Neural cell (in vitro differentiated cells): Measurements from ENCODE around the gene MAN2B2. TPM values are rescaled to one million over a fixed set of nuclear protein-coding genes. Genes with fewer than 3 reads are reported as not detected.

Experiments used
- H2AFZ ChIP-seq: fragments of 200-600, 300-800 bp; sonication (generic), shearing (Covaris generic); 2 replicates; pipeline ENCODE4 v1.6.0; 2014; ENCODE audit warnings: low read depth, mild to moderate bottlenecking, antibody characterized with exemption, low read length, moderate library complexity
- H3F3A ChIP-seq: fragments of 200-600 bp; shearing (Covaris generic); 2 replicates; pipeline ENCODE4 v1.6.1; 2016; ENCODE audit warnings: mild to moderate bottlenecking, moderate library complexity, mixed read lengths, antibody characterized with exemption, low read length; ENCODE audit not compliant: insufficient read depth, poor library complexity, severe bottlenecking
- H3K27ac ChIP-seq: fragments of 200-600, 300-800 bp; sonication (generic), shearing (Covaris generic); 2 replicates; pipeline ENCODE4 v1.5.1; 2014; ENCODE audit warnings: mild to moderate bottlenecking, low read length, moderate library complexity
- H3K27me3 ChIP-seq: fragments of 300-800, 200-600 bp; sonication (generic), shearing (Covaris generic); 2 replicates; pipeline ENCODE4 v1.6.0; 2014; ENCODE audit warnings: mild to moderate bottlenecking, low read depth, low read length, moderate library complexity; ENCODE audit not compliant: insufficient read depth
- H3K36me3 ChIP-seq: fragments of 300-800, 200-600 bp; sonication (generic), shearing (Covaris generic); 2 replicates; pipeline ENCODE4 v1.5.1; 2014; ENCODE audit warnings: mild to moderate bottlenecking, antibody characterized with exemption, low read length, moderate library complexity; ENCODE audit not compliant: insufficient read depth
- H3K4me2 ChIP-seq: fragments of 300-800, 200-600 bp; sonication (generic), shearing (Covaris generic); 2 replicates; pipeline ENCODE4 v1.6.0; 2014; ENCODE audit warnings: mild to moderate bottlenecking, low read length
- H3K4me3 ChIP-seq: fragments of 300-800, 200-600 bp; sonication (generic), shearing (Covaris generic); 2 replicates; pipeline ENCODE4 v1.5.1; 2014; ENCODE audit warnings: mild to moderate bottlenecking, low read length, moderate library complexity
- H3K79me2 ChIP-seq: fragments of 200-600 bp; shearing (Covaris generic); replicated peaks from 2 replicates; pipeline ENCODE4 v1.6.0; 2014; ENCODE audit warnings: mild to moderate bottlenecking, low read length, moderate library complexity; ENCODE audit not compliant: insufficient read depth
- H3K9ac ChIP-seq: fragments of 300-800, 200-600 bp; sonication (generic), shearing (Covaris generic); 2 replicates; pipeline ENCODE4 v1.6.1; 2016; ENCODE audit warnings: mild to moderate bottlenecking, low read length, mixed read lengths
- H3K9me2 ChIP-seq: fragments of 200-600 bp; shearing (Covaris generic); 2 replicates; pipeline ENCODE4 v1.6.1; 2016; ENCODE audit warnings: mild to moderate bottlenecking, low read length, mixed read lengths; ENCODE audit not compliant: insufficient read depth
- H3K9me3 ChIP-seq: fragments of 200-600, 300-800 bp; sonication (generic), shearing (Covaris generic); 2 replicates; pipeline ENCODE4 v1.6.1; 2016; ENCODE audit warnings: mild to moderate bottlenecking, mixed run types, low read length, moderate library complexity, mixed read lengths
- H4K20me1 ChIP-seq: fragments of 200-600 bp; shearing (Covaris generic); 2 replicates; pipeline ENCODE4 v1.6.1; 2016; ENCODE audit warnings: mild to moderate bottlenecking, mixed run types; ENCODE audit not compliant: insufficient read depth
- CTCF ChIP-seq: fragments of 450-650 bp; IDR thresholded peaks from 2 replicates; pipeline ENCODE4 v1.5.1; 2014; ENCODE audit warnings: antibody characterized with exemption, mild to moderate bottlenecking, moderate library complexity; ENCODE audit not compliant: poor library complexity, severe bottlenecking
- EP300 ChIP-seq: fragments of 450-650 bp; conservative IDR thresholded peaks from 2 replicates; pipeline ENCODE4 v1.6.1; 2014; ENCODE audit warnings: antibody characterized with exemption, mild to moderate bottlenecking, moderate library complexity; ENCODE audit not compliant: poor library complexity, severe bottlenecking
- EZH2 ChIP-seq: fragments of 200-600, 300-800 bp; shearing (Covaris generic), sonication (generic); IDR thresholded peaks from 2 replicates; pipeline ENCODE4 v1.6.1; 2014; ENCODE audit warnings: antibody characterized with exemption, low read length, borderline replicate concordance, mild to moderate bottlenecking; ENCODE audit not compliant: insufficient read depth, poor library complexity, severe bottlenecking
- MXI1 ChIP-seq: fragments of 450-650 bp; conservative IDR thresholded peaks from 2 replicates; pipeline ENCODE4 v1.6.1; 2014; ENCODE audit warnings: antibody characterized with exemption, mild to moderate bottlenecking; ENCODE audit not compliant: poor library complexity, severe bottlenecking
- POLR2AphosphoS5 ChIP-seq: IDR thresholded peaks from 2 replicates; pipeline ENCODE4 v1.6.1; 2012
- RAD21 ChIP-seq: fragments of 450-650 bp; conservative IDR thresholded peaks from 2 replicates; pipeline ENCODE4 v1.6.1; 2014; ENCODE audit warnings: antibody characterized with exemption, mild to moderate bottlenecking, moderate library complexity
- SMC3 ChIP-seq: fragments of 450-650 bp; conservative IDR thresholded peaks from 2 replicates; pipeline ENCODE4 v1.6.1; 2014; ENCODE audit warnings: antibody characterized with exemption, mild to moderate bottlenecking, moderate library complexity; ENCODE audit not compliant: poor library complexity
- TAF1 ChIP-seq: IDR thresholded peaks from 2 replicates; pipeline ENCODE4 v1.6.1; 2012; ENCODE audit warnings: low read depth
- polyA plus RNA-seq: library from polyadenylated mRNA; depleted of rRNA; stranded (reverse); fragments of >200 nt; gene quantifications from 2 replicates; pipeline ENCODE4 v1.2.3, GENCODE V29; 2014
- TF ChIP-seq, protein P1 (sequence below): IDR thresholded peaks from 2 replicates; pipeline ENCODE4 v1.6.1; 2012; ENCODE audit warnings: borderline replicate concordance

Gene MAN2B2
- polyA plus RNA-seq, 1 donor from 2014 or later = 7.5 TPM

DNA sequence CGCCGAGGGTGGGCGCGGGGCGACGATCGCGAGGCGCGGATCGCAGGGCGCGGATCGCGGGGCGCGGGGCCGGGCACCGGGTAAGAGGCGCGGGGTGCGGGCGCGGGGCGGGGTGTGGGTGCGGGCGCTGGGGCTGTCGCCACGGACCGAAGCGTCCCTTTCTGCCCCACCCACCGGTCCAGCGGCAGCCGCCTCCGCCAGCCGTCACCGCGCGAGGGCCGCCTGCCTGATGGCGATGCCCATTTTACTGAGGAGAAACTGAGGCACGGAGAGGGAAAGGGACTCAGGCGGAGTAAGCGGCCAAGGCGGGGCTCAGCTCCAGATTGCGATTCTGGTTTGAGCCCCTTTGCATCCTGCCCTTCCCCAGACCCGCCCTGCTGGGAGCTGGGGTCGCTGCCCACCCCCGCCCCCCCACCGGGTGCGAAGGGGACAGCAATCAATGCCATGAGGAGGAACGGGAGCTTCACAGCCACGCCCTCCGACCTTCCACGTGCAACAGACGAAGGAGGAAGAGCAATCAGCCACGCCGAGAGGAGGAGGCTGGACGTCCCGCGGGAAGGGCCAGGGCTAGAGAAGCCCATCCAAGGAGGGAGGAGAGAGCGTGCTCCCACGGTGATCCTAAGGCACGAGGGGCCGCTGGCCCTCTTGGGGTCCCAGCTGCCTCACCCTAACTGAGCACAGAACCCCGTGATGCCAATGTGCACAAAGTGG lies 10.9 kb upstream of the MAN2B2 start:
- no peaks in the 10 kb centered on the region for H3K9me3 ChIP-seq
- H3K4me3 ChIP-seq = peak overlapping the region; percentile 62
- H3K27me3 ChIP-seq = peaks cover 68% of the 10 kb centered on the region
- H4K20me1 ChIP-seq = no peaks in the 10 kb centered on the region
- H3K9me2 ChIP-seq = no peaks in the 10 kb centered on the region
- no peaks in the 10 kb centered on the region for H3K36me3 ChIP-seq
- H3K9ac ChIP-seq = peak overlapping the region; percentile 12
- no peak overlapping the region for H3K4me2 ChIP-seq
- TF ChIP-seq SMC3 (no peak), TAF1 (no peak), EZH2 (peak; percentile 54)
- H2AFZ ChIP-seq = no peak overlapping the region
- H3F3A ChIP-seq = no peaks in the 10 kb centered on the region
- H3K27ac ChIP-seq = no peak overlapping the region
- no peaks in the 10 kb centered on the region for H3K79me2 ChIP-seq

DNA sequence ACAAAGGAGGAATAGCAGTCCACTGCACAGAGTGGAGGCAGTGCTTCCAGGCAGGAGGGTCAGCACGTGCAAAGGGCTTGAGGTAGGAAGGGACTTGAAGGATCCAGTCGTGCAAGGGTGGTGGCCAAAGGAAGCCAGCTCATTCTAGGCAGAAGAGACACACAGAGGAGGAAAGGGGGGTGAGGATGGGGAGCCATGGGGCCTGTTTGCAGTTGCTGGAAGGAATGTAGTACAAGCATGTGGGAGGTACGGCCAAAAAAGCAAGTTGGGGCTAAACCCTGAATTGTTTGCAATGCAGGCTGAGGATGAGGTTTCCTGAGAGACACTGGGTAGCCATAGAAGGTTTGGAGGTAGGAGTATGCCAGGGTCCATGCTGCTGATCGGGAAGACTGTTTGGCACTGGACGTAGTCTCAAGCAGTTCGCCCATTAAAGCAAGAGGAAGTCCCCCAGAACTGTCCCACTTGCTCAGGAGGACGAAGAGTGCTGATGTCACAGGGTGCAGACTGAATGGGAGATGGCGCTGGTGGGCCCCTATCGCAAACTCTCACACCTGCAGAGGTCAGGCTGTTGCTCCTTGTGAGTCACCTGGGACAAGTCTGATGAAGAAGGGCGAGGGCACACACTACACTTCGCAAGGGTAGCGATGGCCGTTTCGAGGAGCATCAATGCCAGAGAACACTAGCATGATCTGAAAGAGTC lies 9.1 kb upstream of the MAN2B2 start:
- H2AFZ ChIP-seq = no peak overlapping the region
- no peaks in the 10 kb centered on the region for H3F3A ChIP-seq
- no peak overlapping the region for H3K4me2 ChIP-seq
- TF ChIP-seq RAD21 (no peak), CTCF (no peak), TAF1 (no peak), EZH2 (no peak), POLR2AphosphoS5 (no peak), EP300 (no peak), SMC3 (no peak)
- H4K20me1 ChIP-seq = no peaks in the 10 kb centered on the region
- no peak overlapping the region for H3K27ac ChIP-seq
- H3K9me2 ChIP-seq = no peaks in the 10 kb centered on the region
- no peaks in the 10 kb centered on the region for H3K79me2 ChIP-seq
- no peaks in the 10 kb centered on the region for H3K9me3 ChIP-seq
- H3K27me3 ChIP-seq = peaks cover 52% of the 10 kb centered on the region
- H3K4me3 ChIP-seq = no peak overlapping the region
- H3K9ac ChIP-seq = no peak overlapping the region
- no peaks in the 10 kb centered on the region for H3K36me3 ChIP-seq

DNA sequence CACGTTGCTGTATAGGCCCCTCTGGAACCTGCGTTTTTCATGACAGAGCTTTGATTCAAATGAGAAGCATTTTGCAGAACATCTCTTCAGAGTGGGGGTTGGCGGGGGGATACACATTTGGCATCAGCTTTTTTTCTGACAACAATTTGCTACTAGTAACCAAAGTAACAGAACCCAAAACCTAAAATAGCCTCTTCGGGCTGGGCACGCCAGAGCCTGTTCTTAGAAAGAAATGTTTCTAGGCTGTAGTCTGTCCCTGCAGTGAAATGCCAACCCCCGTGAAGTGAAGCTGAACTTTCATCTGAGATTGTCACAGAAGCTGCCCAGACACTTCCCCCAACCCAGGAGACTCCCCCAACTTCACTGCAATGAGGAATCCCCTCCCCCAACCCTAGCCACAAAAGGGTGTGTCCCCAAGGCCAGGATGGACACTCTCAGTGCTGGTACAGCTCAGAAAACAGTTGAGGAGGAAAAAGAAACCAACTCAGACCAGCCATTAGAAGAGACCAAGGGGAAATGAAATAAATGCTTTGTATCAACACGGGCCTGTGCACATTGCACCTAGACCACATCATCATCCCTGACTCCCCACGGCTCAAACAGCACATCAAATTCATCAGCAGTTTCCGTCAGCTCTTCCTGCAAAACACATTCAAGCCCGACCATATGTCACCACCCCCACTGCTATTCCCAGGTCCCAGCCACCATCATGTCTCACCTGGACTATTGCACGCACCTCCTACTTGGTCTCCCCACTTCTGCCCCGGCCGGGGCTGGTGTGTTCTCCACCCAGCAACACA lies 8.4 kb upstream of the MAN2B2 start:
- Histone ChIP-seq H3F3A (no peaks in the 10 kb centered on the region), H4K20me1 (no peaks in the 10 kb centered on the region), H3K4me2 (no peak overlapping the region), H3K27me3 (peaks cover 44% of the 10 kb centered on the region), H3K79me2 (no peaks in the 10 kb centered on the region), H2AFZ (no peak overlapping the region), H3K9me2 (no peaks in the 10 kb centered on the region), H3K9ac (no peak overlapping the region), H3K4me3 (no peak overlapping the region), H3K36me3 (no peaks in the 10 kb centered on the region), H3K27ac (no peak overlapping the region), H3K9me3 (no peaks in the 10 kb centered on the region)
- TF ChIP-seq MXI1 (no peak), TAF1 (no peak), EZH2 (no peak), EP300 (no peak), RAD21 (no peak), POLR2AphosphoS5 (no peak), SMC3 (no peak), CTCF (no peak)
- TF ChIP-seq, protein P1, sequence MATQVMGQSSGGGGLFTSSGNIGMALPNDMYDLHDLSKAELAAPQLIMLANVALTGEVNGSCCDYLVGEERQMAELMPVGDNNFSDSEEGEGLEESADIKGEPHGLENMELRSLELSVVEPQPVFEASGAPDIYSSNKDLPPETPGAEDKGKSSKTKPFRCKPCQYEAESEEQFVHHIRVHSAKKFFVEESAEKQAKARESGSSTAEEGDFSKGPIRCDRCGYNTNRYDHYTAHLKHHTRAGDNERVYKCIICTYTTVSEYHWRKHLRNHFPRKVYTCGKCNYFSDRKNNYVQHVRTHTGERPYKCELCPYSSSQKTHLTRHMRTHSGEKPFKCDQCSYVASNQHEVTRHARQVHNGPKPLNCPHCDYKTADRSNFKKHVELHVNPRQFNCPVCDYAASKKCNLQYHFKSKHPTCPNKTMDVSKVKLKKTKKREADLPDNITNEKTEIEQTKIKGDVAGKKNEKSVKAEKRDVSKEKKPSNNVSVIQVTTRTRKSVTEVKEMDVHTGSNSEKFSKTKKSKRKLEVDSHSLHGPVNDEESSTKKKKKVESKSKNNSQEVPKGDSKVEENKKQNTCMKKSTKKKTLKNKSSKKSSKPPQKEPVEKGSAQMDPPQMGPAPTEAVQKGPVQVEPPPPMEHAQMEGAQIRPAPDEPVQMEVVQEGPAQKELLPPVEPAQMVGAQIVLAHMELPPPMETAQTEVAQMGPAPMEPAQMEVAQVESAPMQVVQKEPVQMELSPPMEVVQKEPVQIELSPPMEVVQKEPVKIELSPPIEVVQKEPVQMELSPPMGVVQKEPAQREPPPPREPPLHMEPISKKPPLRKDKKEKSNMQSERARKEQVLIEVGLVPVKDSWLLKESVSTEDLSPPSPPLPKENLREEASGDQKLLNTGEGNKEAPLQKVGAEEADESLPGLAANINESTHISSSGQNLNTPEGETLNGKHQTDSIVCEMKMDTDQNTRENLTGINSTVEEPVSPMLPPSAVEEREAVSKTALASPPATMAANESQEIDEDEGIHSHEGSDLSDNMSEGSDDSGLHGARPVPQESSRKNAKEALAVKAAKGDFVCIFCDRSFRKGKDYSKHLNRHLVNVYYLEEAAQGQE = no peak
